Neural cell (in vitro differentiated cells): Measurements from ENCODE around the gene UGT1A4. TPM values are rescaled to one million over a fixed set of nuclear protein-coding genes. Genes with fewer than 3 reads are reported as not detected.

Source experiments
- H2AFZ ChIP-seq: fragments of 200-600, 300-800 bp; sonication (generic), shearing (Covaris generic); 2 replicates; pipeline ENCODE4 v1.6.0; 2014; ENCODE audit warnings: low read depth, mild to moderate bottlenecking, antibody characterized with exemption, low read length, moderate library complexity
- H3F3A ChIP-seq: fragments of 200-600 bp; shearing (Covaris generic); 2 replicates; pipeline ENCODE4 v1.6.1; 2016; ENCODE audit warnings: mild to moderate bottlenecking, moderate library complexity, mixed read lengths, antibody characterized with exemption, low read length; ENCODE audit not compliant: insufficient read depth, poor library complexity, severe bottlenecking
- H3K27ac ChIP-seq: fragments of 200-600, 300-800 bp; sonication (generic), shearing (Covaris generic); 2 replicates; pipeline ENCODE4 v1.5.1; 2014; ENCODE audit warnings: mild to moderate bottlenecking, low read length, moderate library complexity
- H3K27me3 ChIP-seq: fragments of 300-800, 200-600 bp; sonication (generic), shearing (Covaris generic); 2 replicates; pipeline ENCODE4 v1.6.0; 2014; ENCODE audit warnings: mild to moderate bottlenecking, low read depth, low read length, moderate library complexity; ENCODE audit not compliant: insufficient read depth
- H3K36me3 ChIP-seq: fragments of 300-800, 200-600 bp; sonication (generic), shearing (Covaris generic); 2 replicates; pipeline ENCODE4 v1.5.1; 2014; ENCODE audit warnings: mild to moderate bottlenecking, antibody characterized with exemption, low read length, moderate library complexity; ENCODE audit not compliant: insufficient read depth
- H3K4me2 ChIP-seq: fragments of 300-800, 200-600 bp; sonication (generic), shearing (Covaris generic); 2 replicates; pipeline ENCODE4 v1.6.0; 2014; ENCODE audit warnings: mild to moderate bottlenecking, low read length
- H3K4me3 ChIP-seq: fragments of 300-800, 200-600 bp; sonication (generic), shearing (Covaris generic); 2 replicates; pipeline ENCODE4 v1.5.1; 2014; ENCODE audit warnings: mild to moderate bottlenecking, low read length, moderate library complexity
- H3K79me2 ChIP-seq: fragments of 200-600 bp; shearing (Covaris generic); replicated peaks from 2 replicates; pipeline ENCODE4 v1.6.0; 2014; ENCODE audit warnings: mild to moderate bottlenecking, low read length, moderate library complexity; ENCODE audit not compliant: insufficient read depth
- H3K9ac ChIP-seq: fragments of 300-800, 200-600 bp; sonication (generic), shearing (Covaris generic); 2 replicates; pipeline ENCODE4 v1.6.1; 2016; ENCODE audit warnings: mild to moderate bottlenecking, low read length, mixed read lengths
- H3K9me2 ChIP-seq: fragments of 200-600 bp; shearing (Covaris generic); 2 replicates; pipeline ENCODE4 v1.6.1; 2016; ENCODE audit warnings: mild to moderate bottlenecking, low read length, mixed read lengths; ENCODE audit not compliant: insufficient read depth
- H3K9me3 ChIP-seq: fragments of 200-600, 300-800 bp; sonication (generic), shearing (Covaris generic); 2 replicates; pipeline ENCODE4 v1.6.1; 2016; ENCODE audit warnings: mild to moderate bottlenecking, mixed run types, low read length, moderate library complexity, mixed read lengths
- H4K20me1 ChIP-seq: fragments of 200-600 bp; shearing (Covaris generic); 2 replicates; pipeline ENCODE4 v1.6.1; 2016; ENCODE audit warnings: mild to moderate bottlenecking, mixed run types; ENCODE audit not compliant: insufficient read depth
- EP300 ChIP-seq: fragments of 450-650 bp; conservative IDR thresholded peaks from 2 replicates; pipeline ENCODE4 v1.6.1; 2014; ENCODE audit warnings: antibody characterized with exemption, mild to moderate bottlenecking, moderate library complexity; ENCODE audit not compliant: poor library complexity, severe bottlenecking
- EZH2 ChIP-seq: fragments of 200-600, 300-800 bp; shearing (Covaris generic), sonication (generic); IDR thresholded peaks from 2 replicates; pipeline ENCODE4 v1.6.1; 2014; ENCODE audit warnings: antibody characterized with exemption, low read length, borderline replicate concordance, mild to moderate bottlenecking; ENCODE audit not compliant: insufficient read depth, poor library complexity, severe bottlenecking
- MXI1 ChIP-seq: fragments of 450-650 bp; conservative IDR thresholded peaks from 2 replicates; pipeline ENCODE4 v1.6.1; 2014; ENCODE audit warnings: antibody characterized with exemption, mild to moderate bottlenecking; ENCODE audit not compliant: poor library complexity, severe bottlenecking
- POLR2AphosphoS5 ChIP-seq: IDR thresholded peaks from 2 replicates; pipeline ENCODE4 v1.6.1; 2012
- RAD21 ChIP-seq: fragments of 450-650 bp; conservative IDR thresholded peaks from 2 replicates; pipeline ENCODE4 v1.6.1; 2014; ENCODE audit warnings: antibody characterized with exemption, mild to moderate bottlenecking, moderate library complexity
- REST ChIP-seq: IDR thresholded peaks from 2 replicates; pipeline ENCODE4 v1.6.1; 2012; ENCODE audit warnings: borderline replicate concordance
- SMC3 ChIP-seq: fragments of 450-650 bp; conservative IDR thresholded peaks from 2 replicates; pipeline ENCODE4 v1.6.1; 2014; ENCODE audit warnings: antibody characterized with exemption, mild to moderate bottlenecking, moderate library complexity; ENCODE audit not compliant: poor library complexity
- TAF1 ChIP-seq: IDR thresholded peaks from 2 replicates; pipeline ENCODE4 v1.6.1; 2012; ENCODE audit warnings: low read depth
- polyA minus RNA-seq: library from RNA; depleted of rRNA, polyadenylated mRNA; stranded (reverse); fragments of >200 nt; gene quantifications from 2 replicates; pipeline ENCODE4 v1.2.3, GENCODE V29; 2014
- polyA plus RNA-seq: library from polyadenylated mRNA; depleted of rRNA; stranded (reverse); fragments of >200 nt; gene quantifications from 2 replicates; pipeline ENCODE4 v1.2.3, GENCODE V29; 2014
- TF ChIP-seq, protein P1 (sequence below): fragments of 450-650 bp; IDR thresholded peaks from 2 replicates; pipeline ENCODE4 v1.5.1; 2014; ENCODE audit warnings: antibody characterized with exemption, mild to moderate bottlenecking, moderate library complexity; ENCODE audit not compliant: poor library complexity, severe bottlenecking

The UGT1A4 gene
- polyA plus RNA-seq (not detected in 2 replicates), polyA minus RNA-seq (not detected in 2 replicates)

DNA sequence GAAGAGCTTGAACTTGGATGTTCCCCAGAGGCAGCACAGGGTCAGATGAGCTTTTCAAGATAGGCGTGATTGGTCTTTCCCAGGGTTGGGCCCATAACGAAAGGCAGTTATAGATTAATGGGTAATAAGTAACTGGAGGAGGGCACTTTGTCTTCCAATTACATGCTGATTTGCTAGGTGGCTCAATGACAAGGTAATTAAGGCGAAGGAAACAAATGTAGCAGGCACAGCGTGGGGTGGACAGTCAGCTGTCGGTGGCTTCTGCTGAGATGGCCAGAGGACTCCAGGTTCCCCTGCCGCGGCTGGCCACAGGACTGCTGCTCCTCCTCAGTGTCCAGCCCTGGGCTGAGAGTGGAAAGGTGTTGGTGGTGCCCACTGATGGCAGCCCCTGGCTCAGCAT, at the start of gene UGT1A4:
Gene UGT1A4 (plus strand): TSS at position 185 of the 400 bp plus-strand sequence. CDS start 85 bp downstream, at position 270.
- Histone ChIP-seq H3K27me3 (no peaks in the 10 kb centered on the region), H2AFZ (no peak within 1 kb of the TSS), H3K79me2 (no peaks in the 10 kb centered on the region), H4K20me1 (no peaks in the 10 kb centered on the region), H3F3A (no peaks in the 10 kb centered on the region), H3K9ac (no peak within 1 kb of the TSS), H3K4me2 (no peak within 1 kb of the TSS), H3K9me3 (no peaks in the 10 kb centered on the region), H3K36me3 (no peaks in the 10 kb centered on the region), H3K4me3 (no peak within 1 kb of the TSS), H3K9me2 (no peaks in the 10 kb centered on the region), H3K27ac (no peak within 1 kb of the TSS)
- TF ChIP-seq EZH2 (no peak), SMC3 (no peak), POLR2AphosphoS5 (no peak), TAF1 (no peak), REST (no peak), RAD21 (no peak), MXI1 (no peak), EP300 (no peak)
- TF ChIP-seq, protein P1, sequence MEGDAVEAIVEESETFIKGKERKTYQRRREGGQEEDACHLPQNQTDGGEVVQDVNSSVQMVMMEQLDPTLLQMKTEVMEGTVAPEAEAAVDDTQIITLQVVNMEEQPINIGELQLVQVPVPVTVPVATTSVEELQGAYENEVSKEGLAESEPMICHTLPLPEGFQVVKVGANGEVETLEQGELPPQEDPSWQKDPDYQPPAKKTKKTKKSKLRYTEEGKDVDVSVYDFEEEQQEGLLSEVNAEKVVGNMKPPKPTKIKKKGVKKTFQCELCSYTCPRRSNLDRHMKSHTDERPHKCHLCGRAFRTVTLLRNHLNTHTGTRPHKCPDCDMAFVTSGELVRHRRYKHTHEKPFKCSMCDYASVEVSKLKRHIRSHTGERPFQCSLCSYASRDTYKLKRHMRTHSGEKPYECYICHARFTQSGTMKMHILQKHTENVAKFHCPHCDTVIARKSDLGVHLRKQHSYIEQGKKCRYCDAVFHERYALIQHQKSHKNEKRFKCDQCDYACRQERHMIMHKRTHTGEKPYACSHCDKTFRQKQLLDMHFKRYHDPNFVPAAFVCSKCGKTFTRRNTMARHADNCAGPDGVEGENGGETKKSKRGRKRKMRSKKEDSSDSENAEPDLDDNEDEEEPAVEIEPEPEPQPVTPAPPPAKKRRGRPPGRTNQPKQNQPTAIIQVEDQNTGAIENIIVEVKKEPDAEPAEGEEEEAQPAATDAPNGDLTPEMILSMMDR, result no peak

DNA sequence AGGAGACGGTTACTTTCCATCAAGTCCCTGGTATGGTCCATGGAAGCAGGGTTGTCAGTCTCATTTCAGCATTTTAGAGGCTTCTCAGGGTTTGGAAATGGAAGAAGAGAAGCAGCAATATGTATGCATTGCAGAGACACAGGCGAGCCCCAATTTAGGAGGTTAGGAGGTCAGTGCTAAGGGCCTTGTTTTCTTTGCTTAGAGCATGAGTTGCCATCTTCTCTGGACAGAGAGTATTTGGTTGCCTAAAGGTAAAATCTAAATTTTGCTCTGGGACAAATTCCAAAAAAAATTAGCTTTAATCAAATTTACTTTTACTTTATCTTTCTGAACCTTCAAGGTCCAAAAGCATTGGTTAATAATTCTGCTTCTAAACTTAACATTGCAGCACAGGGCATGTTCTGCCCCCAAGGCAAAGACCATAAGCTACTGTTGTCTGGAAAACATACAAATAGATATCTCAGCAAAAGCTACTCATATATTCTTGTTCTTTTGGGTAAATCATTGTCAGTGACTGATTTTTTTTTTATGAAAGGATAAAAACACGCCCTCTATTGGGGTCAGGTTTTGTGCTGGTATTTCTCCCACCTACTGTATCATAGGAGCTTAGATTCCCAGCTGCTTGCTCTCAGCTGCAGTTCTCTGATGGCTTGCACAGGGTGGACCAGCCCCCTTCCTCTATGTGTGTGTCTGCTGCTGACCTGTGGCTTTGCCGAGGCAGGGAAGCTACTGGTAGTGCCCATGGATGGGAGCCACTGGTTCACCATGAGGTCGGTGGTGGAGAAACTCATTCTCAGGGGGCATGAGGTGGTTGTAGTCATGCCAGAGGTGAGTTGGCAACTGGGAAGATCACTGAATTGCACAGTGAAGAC, 47.0 kb upstream of the UGT1A4 start, which contains the start of gene UGT1A9:
Gene UGT1A9 (plus strand): TSS at position 609 of the 872 bp plus-strand sequence. CDS start 37 bp downstream, at position 646.
- H4K20me1 ChIP-seq, result no peaks in the 10 kb centered on the region
- no peak within 1 kb of the TSS for H3K4me3 ChIP-seq
- no peaks in the 10 kb centered on the region for H3K36me3 ChIP-seq
- no peaks in the 10 kb centered on the region for H3K9me2 ChIP-seq
- H3K4me2 ChIP-seq, result no peak within 1 kb of the TSS
- no peak within 1 kb of the TSS for H2AFZ ChIP-seq
- no peak within 1 kb of the TSS for H3K27ac ChIP-seq
- H3K79me2 ChIP-seq, result no peaks in the 10 kb centered on the region
- no peak within 1 kb of the TSS for H3K9ac ChIP-seq
- TF ChIP-seq TAF1, result no peak
- TF ChIP-seq POLR2AphosphoS5, result no peak
- TF ChIP-seq RAD21, result no peak
- TF ChIP-seq, protein P1, result no peak
- TF ChIP-seq REST, result no peak
- TF ChIP-seq MXI1, result no peak
- no peak for TF ChIP-seq EP300
- no peak for TF ChIP-seq EZH2
- no peak for TF ChIP-seq SMC3
- no peaks in the 10 kb centered on the region for H3K9me3 ChIP-seq
- no peaks in the 10 kb centered on the region for H3F3A ChIP-seq
- no peaks in the 10 kb centered on the region for H3K27me3 ChIP-seq
